ENCODE data around the gene ESR2. TPM values are rescaled to one million over a fixed set of nuclear protein-coding genes. Genes with fewer than 3 reads are reported as not detected.

The ESR2 gene
- polyA plus RNA-seq, 1 experiment, result not detected

DNA sequence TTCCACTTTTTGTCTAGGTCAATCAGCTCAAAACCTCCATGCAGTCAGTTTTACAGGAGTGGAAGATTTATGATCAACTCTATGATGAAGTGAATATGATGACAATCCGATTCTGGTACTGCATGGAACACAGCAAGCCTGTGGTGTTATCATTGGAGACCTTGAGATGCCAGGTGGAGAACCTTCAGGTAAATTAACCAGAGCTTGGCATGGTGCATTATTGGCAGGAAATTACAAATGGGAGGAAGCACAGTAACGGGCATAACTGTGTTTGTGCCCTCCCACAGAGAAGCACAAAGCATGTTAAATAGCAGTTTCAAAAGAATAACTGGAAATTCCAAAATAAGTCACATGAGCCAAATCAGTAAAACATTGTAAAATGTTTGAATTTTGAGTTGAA lies 135.6 kb downstream of the ESR2 start:
- Histone ChIP-seq H3K27me3 (ENCODE audit: control insufficient read depth, insufficient read depth, low read length) (no peaks in the 10 kb centered on the region), H3K36me3 (ENCODE audit: control insufficient read depth, insufficient read depth, low read length) (no peaks in the 10 kb centered on the region), H3K4me3 (ENCODE audit: low read depth, low read length) (no peak overlapping the region)
- DNase-seq (ENCODE audit: low read depth), result no peak
- CTCF ChIA-PET, result interaction anchor here (1.1 kb wide), 1 partner anchor 145 kb away, joined by 3 read pairs; no protein-coding TSS in a partner anchor
- TF ChIP-seq, protein P1, sequence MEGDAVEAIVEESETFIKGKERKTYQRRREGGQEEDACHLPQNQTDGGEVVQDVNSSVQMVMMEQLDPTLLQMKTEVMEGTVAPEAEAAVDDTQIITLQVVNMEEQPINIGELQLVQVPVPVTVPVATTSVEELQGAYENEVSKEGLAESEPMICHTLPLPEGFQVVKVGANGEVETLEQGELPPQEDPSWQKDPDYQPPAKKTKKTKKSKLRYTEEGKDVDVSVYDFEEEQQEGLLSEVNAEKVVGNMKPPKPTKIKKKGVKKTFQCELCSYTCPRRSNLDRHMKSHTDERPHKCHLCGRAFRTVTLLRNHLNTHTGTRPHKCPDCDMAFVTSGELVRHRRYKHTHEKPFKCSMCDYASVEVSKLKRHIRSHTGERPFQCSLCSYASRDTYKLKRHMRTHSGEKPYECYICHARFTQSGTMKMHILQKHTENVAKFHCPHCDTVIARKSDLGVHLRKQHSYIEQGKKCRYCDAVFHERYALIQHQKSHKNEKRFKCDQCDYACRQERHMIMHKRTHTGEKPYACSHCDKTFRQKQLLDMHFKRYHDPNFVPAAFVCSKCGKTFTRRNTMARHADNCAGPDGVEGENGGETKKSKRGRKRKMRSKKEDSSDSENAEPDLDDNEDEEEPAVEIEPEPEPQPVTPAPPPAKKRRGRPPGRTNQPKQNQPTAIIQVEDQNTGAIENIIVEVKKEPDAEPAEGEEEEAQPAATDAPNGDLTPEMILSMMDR (IDR thresholded peaks at IDR 0.05; ENCODE audit: insufficient read depth, low read depth, low read length), result no peak
- POLR2A ChIA-PET, result no interaction called here

DNA sequence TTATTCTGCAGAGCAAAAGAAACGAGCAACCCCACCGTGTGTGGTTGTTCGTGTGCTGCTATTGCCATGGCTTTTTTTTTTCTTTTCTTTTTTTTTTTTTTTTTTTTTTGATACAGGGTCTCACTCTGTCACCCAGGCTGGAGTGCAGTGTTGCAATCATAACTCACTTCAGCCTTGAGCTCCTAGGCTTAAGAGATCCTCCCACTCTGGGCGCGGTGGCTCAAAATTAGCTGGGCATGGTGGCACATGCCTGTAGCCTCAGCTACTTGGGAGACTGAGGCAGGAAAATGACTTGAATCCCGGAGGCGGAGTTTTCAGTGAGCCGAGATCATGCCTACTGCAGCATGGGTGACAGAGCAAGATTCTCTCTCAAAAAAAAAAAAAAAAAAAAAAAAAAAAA lies 144.2 kb downstream of the ESR2 start:
- CTCF ChIA-PET, result interaction anchor here (1.1 kb wide), 1 partner anchor 19 kb away, joined by 3 read pairs; no protein-coding TSS in a partner anchor
- POLR2A ChIA-PET, result no interaction called here
- Histone ChIP-seq H3K36me3 (ENCODE audit: control insufficient read depth, insufficient read depth, low read length) (no peaks in the 10 kb centered on the region; the same call in 1 of the 2 replicates), H3K27me3 (ENCODE audit: control insufficient read depth, insufficient read depth, low read length) (no peaks in the 10 kb centered on the region), H3K4me3 (ENCODE audit: low read depth, low read length) (no peak overlapping the region)
- no peak for DNase-seq (ENCODE audit: low read depth)
- TF ChIP-seq, protein P1 (IDR thresholded peaks at IDR 0.05; ENCODE audit: insufficient read depth, low read depth, low read length), result no peak

DNA sequence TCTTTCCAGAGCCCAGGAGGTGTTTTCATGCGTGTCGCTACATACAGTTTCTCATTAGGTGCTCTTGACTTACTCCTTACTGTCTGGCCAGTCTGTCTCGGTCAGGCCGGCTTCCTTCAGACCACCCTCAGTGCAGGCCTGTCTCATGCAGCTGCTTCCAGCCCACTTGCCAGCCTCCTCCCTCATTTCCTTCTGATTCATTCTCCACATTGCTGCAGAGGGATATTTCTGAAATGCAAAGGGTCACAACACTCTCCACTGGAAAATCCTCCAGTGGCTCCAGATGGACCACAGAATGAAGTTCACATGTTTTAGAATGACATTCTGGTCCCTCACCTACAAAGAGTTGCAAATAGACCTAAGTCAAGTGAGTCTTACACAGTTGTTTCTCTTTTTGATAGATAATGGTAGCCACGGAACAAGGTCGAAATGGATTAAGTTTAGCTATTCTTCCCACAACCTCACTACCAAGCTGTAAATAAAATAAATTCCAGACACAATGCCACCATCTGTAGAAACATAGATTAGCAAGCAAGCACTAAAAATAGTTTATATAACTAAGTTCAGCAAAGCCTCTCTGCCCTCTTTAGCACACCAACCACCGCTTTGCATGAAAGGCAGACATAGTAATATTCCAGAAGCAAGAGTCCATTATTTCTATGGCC lies 146.9 kb downstream of the ESR2 start:
- TF ChIP-seq, protein P1 (IDR thresholded peaks at IDR 0.05; ENCODE audit: insufficient read depth, low read depth, low read length), result no peak
- H3K36me3 ChIP-seq (ENCODE audit: control insufficient read depth, insufficient read depth, low read length), result no peaks in the 10 kb centered on the region; the same call in 1 of the 2 replicates
- H3K27me3 ChIP-seq (ENCODE audit: control insufficient read depth, insufficient read depth, low read length), result no peaks in the 10 kb centered on the region
- CTCF ChIA-PET, result interaction anchor here (1.4 kb wide), 1 partner anchor 21 kb away, joined by 3 read pairs; no protein-coding TSS in a partner anchor
- H3K4me3 ChIP-seq (ENCODE audit: low read depth, low read length), result no peak overlapping the region
- POLR2A ChIA-PET, result no interaction called here
- no peak for DNase-seq (ENCODE audit: low read depth)

DNA sequence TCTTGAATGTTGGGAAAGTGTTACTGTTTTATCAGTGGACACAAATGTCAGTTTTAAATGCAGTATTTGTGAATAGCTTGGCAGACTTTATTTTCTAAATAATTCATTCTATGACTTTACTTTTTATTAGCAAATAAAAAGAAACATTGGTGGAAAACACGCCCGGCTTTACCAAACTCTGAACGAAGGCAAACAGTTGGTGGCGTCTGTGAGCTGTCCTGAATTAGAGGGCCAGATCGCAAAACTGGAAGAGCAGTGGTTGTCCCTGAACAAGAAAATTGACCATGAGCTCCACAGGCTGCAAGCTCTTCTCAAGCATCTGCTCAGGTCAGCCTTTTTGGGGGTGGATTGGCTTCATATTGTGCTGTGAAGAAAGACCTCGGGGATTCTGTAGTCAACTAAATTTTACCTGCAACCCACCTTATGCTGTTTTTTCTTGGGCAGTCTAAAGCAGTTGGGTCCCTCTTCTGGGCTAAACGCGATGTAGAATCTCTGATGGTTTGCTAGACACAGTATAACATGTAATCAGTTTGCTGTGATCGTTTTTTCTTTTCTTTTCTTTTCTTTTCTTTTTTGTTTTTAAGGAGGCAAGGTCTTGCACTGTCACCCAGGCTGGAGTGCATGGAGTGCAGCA lies 156.4 kb downstream of the ESR2 start:
- TF ChIP-seq, protein P1 (IDR thresholded peaks at IDR 0.05; ENCODE audit: insufficient read depth, low read depth, low read length), result no peak
- Histone ChIP-seq H3K4me3 (ENCODE audit: low read depth, low read length) (no peak overlapping the region), H3K27me3 (ENCODE audit: control insufficient read depth, insufficient read depth, low read length) (no peaks in the 10 kb centered on the region), H3K36me3 (ENCODE audit: control insufficient read depth, insufficient read depth, low read length) (no peaks in the 10 kb centered on the region)
- ChIA-PET POLR2A (no interaction called here), CTCF (interaction anchor here (0.8 to 1.4 kb wide), 3 partner anchors 10 to 165 kb away, joined by 3 to 4 read pairs (median 3); partner anchors contain the start of gene ESR2)
- no peak for DNase-seq (ENCODE audit: low read depth)

DNA sequence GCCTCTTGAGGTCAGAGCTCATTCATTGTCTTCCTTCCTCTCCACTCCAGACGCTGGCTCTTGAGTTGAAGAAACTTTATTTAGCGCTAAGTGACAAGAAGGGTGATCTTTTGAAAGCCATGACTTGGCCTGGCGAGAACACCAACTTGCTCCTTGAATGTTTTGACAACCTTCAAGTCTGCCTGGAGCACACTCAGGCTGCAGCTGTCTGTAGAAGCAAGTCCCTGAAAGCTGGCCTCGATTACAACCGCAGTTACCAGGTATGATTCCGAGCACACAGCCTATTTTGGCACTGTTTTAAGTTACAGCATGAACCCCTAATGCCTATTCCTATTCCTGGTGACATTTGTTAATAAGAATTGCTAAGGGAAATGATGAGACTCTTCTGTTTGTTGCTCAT lies 167.6 kb downstream of the ESR2 start:
- ChIA-PET POLR2A (no interaction called here), CTCF (no interaction called here)
- 0 out of 2 replicates have a peak, but pooled peaks cover 1% of the 10 kb centered on the region for H3K36me3 ChIP-seq (ENCODE audit: control insufficient read depth, insufficient read depth, low read length)
- no peak for DNase-seq (ENCODE audit: low read depth)
- TF ChIP-seq, protein P1 (IDR thresholded peaks at IDR 0.05; ENCODE audit: insufficient read depth, low read depth, low read length), result no peak
- H3K27me3 ChIP-seq (ENCODE audit: control insufficient read depth, insufficient read depth, low read length), result no peaks in the 10 kb centered on the region
- no peak overlapping the region for H3K4me3 ChIP-seq (ENCODE audit: low read depth, low read length)
